Liver (tissue), 2 donors: ENCODE results near the gene DTX3L.

ENCODE experiments used
- TF ChIP-seq, protein P1 (sequence below): IDR thresholded peaks from 2 replicates; pipeline ENCODE4 v1.6.1; 2016; ENCODE audit warnings: antibody characterized with exemption
- TF ChIP-seq, protein P2 (sequence below): IDR thresholded peaks from 2 replicates; pipeline ENCODE4 v1.6.1; 2016; ENCODE audit warnings: antibody characterized with exemption
- donor health status: healthy.

DNA sequence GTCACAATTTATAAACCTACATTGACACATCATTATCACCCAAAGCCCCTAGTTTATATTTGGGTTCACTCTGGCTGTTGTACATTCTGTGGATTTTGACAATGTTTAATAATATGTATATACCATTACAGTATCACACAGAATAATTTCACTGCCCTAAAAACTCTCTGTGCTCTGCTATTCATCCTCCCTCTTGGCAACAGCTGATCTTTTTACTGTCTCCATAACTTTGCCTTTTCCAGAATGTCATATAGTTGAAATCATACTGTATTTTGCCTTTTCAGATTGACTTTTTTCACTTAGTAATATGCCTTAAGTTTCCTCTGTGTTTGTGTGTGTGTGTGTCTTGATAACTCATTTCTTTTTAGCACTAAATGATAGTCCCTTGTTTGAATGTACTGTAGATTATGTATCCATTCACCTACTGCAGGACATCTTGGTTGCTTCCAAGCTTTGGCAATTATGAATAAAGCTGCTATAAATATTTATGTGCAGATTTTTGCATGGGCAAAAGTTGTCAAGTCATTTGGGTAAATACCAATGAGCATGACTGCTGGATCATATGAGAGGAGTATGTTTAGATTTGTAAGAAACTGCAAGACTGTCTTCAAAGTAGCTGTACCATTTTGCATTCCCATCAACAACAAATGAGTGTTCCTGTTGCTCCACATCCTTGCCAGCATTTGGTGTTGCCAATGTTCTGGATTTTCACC lies 22.8 kb downstream of the DTX3L start:
- TF ChIP-seq, protein P1, sequence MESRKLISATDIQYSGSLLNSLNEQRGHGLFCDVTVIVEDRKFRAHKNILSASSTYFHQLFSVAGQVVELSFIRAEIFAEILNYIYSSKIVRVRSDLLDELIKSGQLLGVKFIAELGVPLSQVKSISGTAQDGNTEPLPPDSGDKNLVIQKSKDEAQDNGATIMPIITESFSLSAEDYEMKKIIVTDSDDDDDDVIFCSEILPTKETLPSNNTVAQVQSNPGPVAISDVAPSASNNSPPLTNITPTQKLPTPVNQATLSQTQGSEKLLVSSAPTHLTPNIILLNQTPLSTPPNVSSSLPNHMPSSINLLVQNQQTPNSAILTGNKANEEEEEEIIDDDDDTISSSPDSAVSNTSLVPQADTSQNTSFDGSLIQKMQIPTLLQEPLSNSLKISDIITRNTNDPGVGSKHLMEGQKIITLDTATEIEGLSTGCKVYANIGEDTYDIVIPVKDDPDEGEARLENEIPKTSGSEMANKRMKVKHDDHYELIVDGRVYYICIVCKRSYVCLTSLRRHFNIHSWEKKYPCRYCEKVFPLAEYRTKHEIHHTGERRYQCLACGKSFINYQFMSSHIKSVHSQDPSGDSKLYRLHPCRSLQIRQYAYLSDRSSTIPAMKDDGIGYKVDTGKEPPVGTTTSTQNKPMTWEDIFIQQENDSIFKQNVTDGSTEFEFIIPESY, result no peak
- TF ChIP-seq, protein P2, sequence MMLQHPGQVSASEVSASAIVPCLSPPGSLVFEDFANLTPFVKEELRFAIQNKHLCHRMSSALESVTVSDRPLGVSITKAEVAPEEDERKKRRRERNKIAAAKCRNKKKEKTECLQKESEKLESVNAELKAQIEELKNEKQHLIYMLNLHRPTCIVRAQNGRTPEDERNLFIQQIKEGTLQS, result no peak
